ENCODE results near the gene RFX3.

Gene RFX3

GRCh38 chr9:3513265-3513818, 12.5 kb downstream of the RFX3 start:
- no peak for DNase-seq (ENCODE audit: low read depth in 2 of 2)

DNA sequence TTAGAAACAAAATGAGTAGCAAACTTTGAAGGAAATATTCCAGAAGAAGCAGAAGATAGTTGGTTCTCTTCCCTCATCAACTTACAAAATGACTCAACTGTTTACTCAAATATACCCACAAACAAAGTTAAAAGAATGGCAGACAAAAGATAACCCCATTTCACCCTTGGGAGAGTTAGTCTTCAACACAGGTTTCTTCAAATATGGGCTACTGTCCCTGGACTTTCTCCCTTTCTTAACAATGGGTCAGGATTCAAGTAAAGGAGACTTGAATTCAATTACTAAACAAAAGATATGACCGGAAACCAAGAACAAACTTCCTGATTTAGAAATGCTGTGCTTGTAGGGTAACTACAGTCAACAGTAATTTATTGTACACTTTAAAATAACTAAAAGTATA, 14.2 kb downstream of the RFX3 start:
- no peak for DNase-seq (ENCODE audit: low read depth in 2 of 2)

DNA sequence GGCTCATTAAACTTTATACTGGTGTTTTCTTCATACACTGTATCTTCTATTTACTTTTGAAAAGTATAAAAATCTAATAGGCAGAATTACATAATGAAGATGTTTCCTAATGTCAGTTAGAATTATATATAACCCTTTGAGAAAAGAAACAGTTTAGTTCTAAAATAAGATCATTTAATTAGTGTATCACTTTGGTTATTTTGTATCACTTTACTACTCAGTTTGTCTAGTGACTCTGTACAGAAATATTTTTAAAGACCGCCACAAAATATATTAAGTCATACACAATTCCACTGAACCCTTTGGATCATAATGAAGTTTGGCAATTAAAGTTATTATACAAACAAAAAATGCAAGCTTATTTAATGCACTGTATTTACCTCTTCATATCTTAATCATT, 15.0 kb downstream of the RFX3 start:
- no peak for DNase-seq (ENCODE audit: low read depth in 2 of 2)

DNA sequence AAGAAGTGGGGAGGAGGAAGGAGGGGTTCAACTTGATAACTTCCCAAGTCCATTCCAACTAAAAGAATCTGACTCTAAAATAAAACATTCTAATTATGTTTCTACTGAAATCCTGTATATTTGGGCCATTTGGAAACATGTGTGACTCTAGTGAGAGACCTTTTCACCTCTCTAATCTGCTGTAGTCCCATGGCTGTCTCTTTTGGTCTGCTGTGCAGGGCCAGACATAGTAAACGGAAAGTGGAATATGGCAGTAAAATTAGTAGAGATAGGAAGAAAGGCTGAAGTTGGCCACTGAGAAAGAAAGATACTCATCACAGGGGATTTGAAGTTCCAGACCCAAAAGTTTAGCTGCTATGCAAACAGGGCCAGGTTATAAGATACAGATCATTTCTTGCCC, 15.9 kb downstream of the RFX3 start:
- no peak for DNase-seq (ENCODE audit: low read depth in 2 of 2)

GRCh38 chr9:3508521-3509291, 17.1 kb downstream of the RFX3 start:
- DNase-seq (ENCODE audit: low read depth in 2 of 2): no peak

DNA sequence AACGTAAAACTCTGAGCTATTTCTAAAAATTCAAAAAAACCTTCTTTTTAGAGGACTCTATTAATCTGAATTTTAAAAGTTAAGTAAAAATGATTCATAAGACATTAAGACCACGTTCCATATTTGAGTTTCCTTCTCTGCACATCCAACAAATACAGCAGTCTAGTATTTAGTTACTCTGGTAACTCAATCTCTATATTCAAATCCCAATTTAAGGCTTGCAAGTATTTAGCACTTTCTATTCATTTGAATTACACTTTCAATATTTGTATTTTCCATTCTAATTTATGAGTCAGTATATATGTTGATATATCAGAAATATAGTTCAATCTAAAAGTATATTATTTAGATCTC, 17.7 kb downstream of the RFX3 start:
- no peak for DNase-seq (ENCODE audit: low read depth in 2 of 2)

- no peak for DNase-seq (ENCODE audit: low read depth in 2 of 2)
Measured at GRCh38 chr9:3507395-3508077, 18.3 kb downstream of the RFX3 start.

- no peak for DNase-seq (ENCODE audit: low read depth in 2 of 2)
Measured at GRCh38 chr9:3506164-3506563, 19.6 kb downstream of the RFX3 start.

DNA sequence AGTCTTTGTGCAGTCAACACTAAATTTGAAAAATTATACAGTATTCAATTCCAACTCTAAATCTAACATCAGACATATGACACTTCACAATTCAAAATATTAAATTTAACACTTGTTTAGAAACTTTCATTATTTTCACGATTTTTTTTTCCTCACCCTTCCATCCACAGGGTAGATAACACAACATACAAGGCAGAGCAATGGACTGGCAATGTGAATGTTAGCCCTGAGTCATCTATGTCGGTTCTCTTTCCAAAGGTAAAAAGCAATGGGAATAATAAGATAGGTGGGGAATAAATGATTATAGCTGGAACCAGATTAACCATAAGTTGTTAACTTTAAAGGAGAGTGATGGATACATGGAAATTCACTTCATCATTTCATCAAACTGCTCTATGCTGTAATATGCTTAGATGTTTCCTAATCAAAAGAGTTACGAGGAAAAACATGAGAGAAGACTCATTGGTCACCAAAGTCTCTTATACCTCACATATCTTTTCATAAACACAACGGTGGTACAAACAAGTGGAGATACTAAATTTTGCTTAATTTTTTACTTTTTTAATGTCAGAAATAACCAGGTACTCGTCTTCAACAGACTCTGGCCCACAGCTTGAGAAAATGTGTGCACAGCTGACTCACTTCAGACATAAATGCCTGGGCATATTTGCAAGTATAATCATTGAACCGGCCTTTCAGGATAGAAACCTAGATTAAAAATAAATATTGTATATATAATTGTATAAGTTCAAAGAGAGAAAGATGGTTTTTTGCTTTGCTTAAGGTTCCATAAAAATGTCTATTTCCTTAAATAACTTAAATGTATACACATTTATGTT, 23.0 kb downstream of the RFX3 start:
- DNase-seq (ENCODE audit: low read depth in 2 of 2): no peak

DNA sequence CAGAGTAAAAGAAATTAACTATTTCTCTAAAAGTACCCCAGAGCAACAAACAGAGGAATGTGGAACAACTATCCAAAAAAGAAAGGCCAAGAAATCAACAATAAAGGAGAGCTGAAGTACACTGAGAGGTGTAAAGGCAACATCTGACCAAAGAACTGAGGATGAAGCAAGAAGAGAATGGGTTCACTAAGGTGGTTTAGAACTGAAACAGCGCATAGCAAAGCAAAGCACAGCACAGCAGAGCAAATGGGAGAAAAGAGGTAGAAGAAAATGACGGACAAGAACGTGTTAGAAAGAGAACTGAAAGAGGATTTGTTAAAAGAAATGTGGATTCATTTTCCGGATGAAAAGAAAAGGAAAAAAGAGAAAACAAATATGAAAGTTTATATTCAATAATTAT, 25.8 kb downstream of the RFX3 start:
- no peak for DNase-seq (ENCODE audit: low read depth in 2 of 2)

DNA sequence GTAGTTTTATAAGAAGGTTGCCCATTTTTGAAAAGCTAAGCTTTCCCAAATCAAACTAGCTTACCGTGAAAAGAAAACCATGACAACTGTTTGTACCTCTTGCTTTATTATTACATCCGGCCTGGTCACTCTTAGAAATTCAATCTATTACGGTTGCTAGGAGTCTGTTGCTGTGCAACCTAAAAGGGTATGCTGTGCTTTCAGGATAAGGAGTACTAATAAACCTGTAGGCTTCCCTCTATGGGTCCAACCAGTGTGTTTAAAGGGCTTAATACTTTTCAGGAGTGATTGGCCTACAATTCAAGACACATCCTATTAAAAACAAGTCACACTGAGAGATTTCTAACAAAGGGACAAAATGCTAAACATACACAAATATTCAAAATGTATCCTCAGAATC, 27.1 kb downstream of the RFX3 start:
- no peak for DNase-seq (ENCODE audit: low read depth in 2 of 2)

DNA sequence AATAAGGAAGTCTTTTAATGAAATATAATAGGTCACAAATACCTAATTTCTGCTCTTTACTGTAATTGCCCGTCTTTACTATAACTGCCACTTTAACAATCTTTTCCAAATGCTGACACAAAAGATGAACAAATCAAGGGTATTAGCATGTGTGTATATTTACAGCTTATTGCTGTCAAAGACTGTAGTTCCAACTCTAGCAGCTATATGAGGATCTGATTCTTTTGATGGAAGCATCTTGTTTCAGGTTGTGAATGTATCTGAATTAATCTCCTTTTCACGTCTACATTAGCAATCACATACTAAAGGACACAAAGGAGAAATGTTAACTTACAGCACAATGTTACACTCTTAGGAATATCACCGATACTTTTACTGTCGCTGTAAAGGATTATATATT, 27.9 kb downstream of the RFX3 start:
- no peak for DNase-seq (ENCODE audit: low read depth in 2 of 2)

GRCh38 chr9:3497401-3497800, 28.4 kb downstream of the RFX3 start:
- DNase-seq (ENCODE audit: low read depth in 2 of 2): no peak

- no peak for DNase-seq (ENCODE audit: low read depth in 2 of 2)
Measured at GRCh38 chr9:3495855-3496254, 29.9 kb downstream of the RFX3 start.

DNA sequence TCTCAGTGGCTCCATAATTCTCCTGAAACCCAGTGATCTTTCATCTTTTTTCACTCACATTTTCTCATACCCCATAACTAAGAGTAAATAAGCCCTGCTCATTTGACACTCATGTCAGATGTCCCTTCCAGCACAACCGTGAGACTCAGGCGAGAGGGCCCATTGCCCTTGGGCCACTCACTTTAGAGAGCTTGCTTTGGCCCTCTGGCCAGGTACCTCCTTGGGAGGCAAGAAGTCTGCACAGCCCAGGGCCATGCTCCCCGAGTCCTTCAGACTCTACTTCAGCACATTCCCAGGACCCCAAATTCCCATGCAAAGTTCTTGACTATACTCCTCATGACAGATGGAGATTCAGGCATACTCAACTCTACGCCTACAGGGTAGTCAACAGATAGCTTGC, 33.6 kb downstream of the RFX3 start:
- no peak for DNase-seq (ENCODE audit: low read depth in 2 of 2)

DNA sequence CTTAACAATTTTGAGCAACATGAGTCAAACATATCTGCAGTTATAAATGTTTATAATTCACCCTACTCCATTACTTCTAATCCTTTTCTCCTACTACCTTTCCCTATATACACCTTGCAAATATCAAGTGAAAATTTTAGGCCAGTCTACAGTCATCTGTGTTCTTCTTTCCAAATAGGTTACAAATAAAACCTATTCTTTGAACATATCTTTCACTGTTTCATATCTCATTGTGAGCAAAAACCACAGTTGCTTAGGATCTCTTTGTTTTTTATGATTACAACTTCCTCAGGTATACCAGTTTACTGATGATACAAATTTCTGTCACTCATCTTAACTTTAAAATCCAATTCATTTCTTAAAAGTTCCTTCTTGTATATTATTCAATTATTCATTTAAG, 34.4 kb downstream of the RFX3 start:
- DNase-seq (ENCODE audit: low read depth in 2 of 2): no peak

GRCh38 chr9:3490957-3491356, 34.8 kb downstream of the RFX3 start:
- DNase-seq (ENCODE audit: low read depth in 2 of 2): no peak

DNA sequence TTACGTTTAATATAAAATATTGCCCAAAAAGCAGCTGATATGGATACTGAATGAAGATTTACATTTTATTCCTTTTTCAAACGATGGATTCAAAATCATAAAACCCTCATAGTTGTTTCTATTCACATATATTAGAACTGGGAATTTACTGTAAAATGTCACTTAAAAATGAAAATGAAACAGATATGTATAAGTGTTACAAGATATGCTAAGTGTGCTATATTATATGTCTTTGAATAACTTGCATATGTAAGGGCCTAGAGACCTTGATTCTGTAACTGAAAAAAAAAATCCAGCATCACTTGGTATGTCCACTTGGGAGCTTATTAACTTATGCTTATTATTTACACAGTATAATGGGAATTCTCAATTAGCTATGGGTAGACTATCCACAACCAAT, 43.2 kb downstream of the RFX3 start:
- no peak for DNase-seq (ENCODE audit: low read depth in 2 of 2)

DNA sequence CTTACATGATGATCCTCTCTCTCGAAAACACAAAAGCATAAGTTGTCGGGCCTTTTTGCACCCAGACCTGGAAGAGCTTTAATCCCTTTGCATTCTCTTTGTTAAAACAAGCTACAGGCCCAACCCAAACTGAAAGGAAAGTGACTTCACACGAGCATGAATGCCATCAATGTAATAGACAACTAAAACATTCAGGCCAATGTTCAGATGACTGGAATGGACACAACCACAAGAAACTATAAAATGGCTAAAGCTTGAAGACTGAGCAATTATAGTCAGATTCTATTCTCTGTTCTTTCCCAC, 45.5 kb downstream of the RFX3 start:
- DNase-seq (ENCODE audit: low read depth in 2 of 2): no peak

DNA sequence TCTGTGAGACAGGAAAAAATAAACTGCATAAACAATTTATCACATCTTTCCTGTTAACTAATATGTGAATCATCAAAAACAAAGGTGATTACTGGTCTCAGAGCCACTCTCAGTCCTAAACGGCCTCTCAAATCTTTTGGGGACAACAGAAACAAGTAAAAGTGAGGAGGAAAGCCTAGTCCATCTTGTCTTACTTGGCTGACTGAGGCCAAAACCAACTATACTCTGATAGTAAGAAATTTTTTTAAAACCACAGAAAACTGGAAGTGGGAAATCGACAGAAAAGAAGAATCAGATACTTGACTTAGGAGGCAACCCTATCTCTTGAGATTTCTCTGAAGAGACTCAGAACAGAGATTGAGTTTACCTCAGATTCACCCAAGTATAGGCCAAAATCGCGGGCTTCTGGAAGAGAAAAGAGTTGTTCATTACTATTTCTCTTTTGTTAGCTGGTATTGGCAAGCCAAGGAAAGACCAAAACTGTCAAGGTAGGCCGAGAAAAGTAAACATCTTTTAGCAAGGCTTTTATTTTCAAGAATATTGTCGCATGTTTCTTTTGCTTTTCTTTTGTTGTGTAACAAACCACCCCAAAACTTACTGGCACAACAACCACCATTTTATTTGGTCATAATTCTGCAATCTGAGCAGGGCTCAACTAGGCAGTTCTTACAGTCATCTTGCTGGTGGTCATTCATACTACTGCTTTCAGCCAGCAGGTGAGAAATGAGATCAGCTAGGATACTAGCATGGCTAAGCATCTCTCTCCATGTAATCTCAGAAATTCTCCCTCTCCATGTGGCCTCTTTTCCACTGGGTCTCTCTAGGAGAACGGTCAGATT, 46.1 kb downstream of the RFX3 start:
- no peak for DNase-seq (ENCODE audit: low read depth in 2 of 2)

DNA sequence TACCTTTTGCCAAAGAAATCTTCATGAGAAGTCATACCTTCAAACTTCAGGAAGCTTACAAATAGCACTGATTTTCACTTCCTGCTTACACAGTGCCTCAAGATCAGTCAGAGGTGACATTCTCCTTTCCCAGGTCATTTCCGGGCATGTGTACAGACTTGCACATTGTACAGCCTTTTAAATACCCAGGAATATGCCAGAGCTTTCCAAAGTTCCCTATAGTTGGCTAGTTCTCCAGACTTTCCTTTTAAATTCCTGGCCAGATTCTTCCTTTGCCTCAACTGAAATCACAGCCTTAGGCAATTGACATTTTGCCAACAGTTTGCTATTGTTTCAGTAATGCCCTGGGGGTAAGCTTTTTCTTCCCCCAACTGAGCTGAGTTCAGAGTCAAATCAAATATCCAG, 47.2 kb downstream of the RFX3 start:
- DNase-seq (ENCODE audit: low read depth in 2 of 2): no peak
